Measurements from ENCODE around the gene TUBA1B. TPM values are rescaled to one million over a fixed set of nuclear protein-coding genes. Genes with fewer than 3 reads are reported as not detected.
A peak's percentile ranks its signal among the peaks of the same experiment; 100 is the strongest.

Gene TUBA1B
- total RNA-seq, 2 experiments from 2014 or later, result 2,079 to 3,539 TPM

- H4K20me1 ChIP-seq (ENCODE audit: insufficient read depth, low read length), result no peaks in the 10 kb centered on the region
- peak overlapping the region; percentile 76 for H3K4me2 ChIP-seq (ENCODE audit: low read length)
- BruUV-seq (replicated peaks), result TSS peak; percentile 53
- ChIA-PET POLR2A (interaction anchor here (0.7 to 1.1 kb wide), 2 partner anchors 21 to 22 kb away, joined by 3 read pairs; partner anchors contain the start of gene TUBA1B), CTCF (ENCODE audit: unreplicated experiment) (no interaction called here)
- H3K4me3 ChIP-seq (ENCODE audit: low read depth, low read length, poor library complexity, severe bottlenecking), result peak overlapping the region; percentile 81
- H3K36me3 ChIP-seq (ENCODE audit: insufficient read depth, low read length), result peaks cover 3% of the 10 kb centered on the region; the same call in 1 of the 2 replicates
- no peaks in the 10 kb centered on the region for H3K79me2 ChIP-seq (ENCODE audit: insufficient read depth, low read depth, low read length)
- no peaks in the 10 kb centered on the region for H3K9me2 ChIP-seq (ENCODE audit: insufficient read depth, low read length)
- peaks cover 44% of the 10 kb centered on the region for H3K4me1 ChIP-seq (ENCODE audit: insufficient read depth, low read length, poor library complexity, severe bottlenecking)
- intact Hi-C loops (cut with micrococcal nuclease; ENCODE audit: unreplicated experiment), result no loop called here
- no peak for DNase-seq (ENCODE audit: low spot score)
- H2AFZ ChIP-seq (ENCODE audit: low read length), result no peak overlapping the region
- H3K9me3 ChIP-seq (ENCODE audit: low read length), result no peaks in the 10 kb centered on the region
- TF ChIP-seq CTCF (conservative IDR thresholded peaks at IDR 0.05; ENCODE audit: low read length) (no peak), EZH2phosphoT487 (IDR thresholded peaks at IDR 0.05; ENCODE audit: borderline replicate concordance, low read depth, low read length) (no peak)
- no peak overlapping the region for H3K27ac ChIP-seq (ENCODE audit: low read depth, low read length, poor library complexity, severe bottlenecking)
These were observed 22.2 kb downstream of the TUBA1B start for GRCh38 chr12:49108958-49109404.

DNA sequence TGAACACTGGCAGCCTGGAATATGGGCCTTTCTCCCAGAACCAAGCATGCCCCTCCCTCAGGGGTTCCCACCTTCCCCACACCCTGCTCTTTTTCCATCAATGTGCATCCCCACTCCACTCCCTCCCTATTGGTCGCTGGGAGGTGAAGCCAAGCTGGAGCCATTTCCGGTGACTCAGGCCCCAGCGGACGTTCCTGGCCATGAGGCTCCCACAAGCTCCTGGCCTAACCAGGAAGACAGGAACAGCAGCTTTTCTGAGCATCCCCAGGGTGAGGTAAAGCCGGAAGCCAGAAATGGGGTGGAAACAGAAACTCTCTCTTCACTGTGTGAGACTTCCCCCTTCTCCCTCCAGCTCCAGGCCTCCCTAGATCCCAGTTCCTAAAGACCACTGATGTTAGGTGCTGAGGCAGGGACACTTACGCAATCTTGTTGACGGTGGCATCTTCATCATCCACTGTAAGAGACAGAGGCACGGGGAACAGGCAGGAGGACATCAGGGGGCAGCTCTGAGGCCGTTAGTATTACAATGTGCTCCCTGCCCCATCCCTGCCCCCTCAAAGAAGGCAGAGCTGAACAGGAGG lies 25.6 kb downstream of the TUBA1B start:
- intact Hi-C loops (cut with micrococcal nuclease; ENCODE audit: unreplicated experiment), result no loop called here
- TF ChIP-seq CTCF (conservative IDR thresholded peaks at IDR 0.05; ENCODE audit: low read length) (no peak), EZH2phosphoT487 (IDR thresholded peaks at IDR 0.05; ENCODE audit: borderline replicate concordance, low read depth, low read length) (no peak)
- H3K9me3 ChIP-seq (ENCODE audit: low read length), result no peaks in the 10 kb centered on the region
- no peaks in the 10 kb centered on the region for H3K9me2 ChIP-seq (ENCODE audit: insufficient read depth, low read length)
- H4K20me1 ChIP-seq (ENCODE audit: insufficient read depth, low read length), result no peaks in the 10 kb centered on the region
- ChIA-PET POLR2A (interaction anchor here (0.5 to 1.8 kb wide), 8 partner anchors 12 to 949 kb away, joined by 3 to 7 read pairs (median 4); no protein-coding TSS in a partner anchor), CTCF (ENCODE audit: unreplicated experiment) (interaction anchor here (0.7 to 3.4 kb wide), 2 partner anchors 14 to 17 kb away, joined by 3 to 16 read pairs; no protein-coding TSS in a partner anchor)
- BruUV-seq (replicated peaks), result no TSS peak
- H2AFZ ChIP-seq (ENCODE audit: low read length), result peak overlapping the region; percentile 30; the same call in 1 of the 2 replicates
- peak overlapping the region; percentile 10 for H3K4me3 ChIP-seq (ENCODE audit: low read depth, low read length, poor library complexity, severe bottlenecking)
- peaks cover 21% of the 10 kb centered on the region for H3K36me3 ChIP-seq (ENCODE audit: insufficient read depth, low read length)
- H3K4me1 ChIP-seq (ENCODE audit: insufficient read depth, low read length, poor library complexity, severe bottlenecking), result peaks cover 43% of the 10 kb centered on the region
- H3K27ac ChIP-seq (ENCODE audit: low read depth, low read length, poor library complexity, severe bottlenecking), result no peak overlapping the region
- no peaks in the 10 kb centered on the region for H3K79me2 ChIP-seq (ENCODE audit: insufficient read depth, low read depth, low read length)
- DNase-seq (ENCODE audit: low spot score), result peak; percentile 25
- H3K4me2 ChIP-seq (ENCODE audit: low read length), result peak overlapping the region; percentile 49

DNA sequence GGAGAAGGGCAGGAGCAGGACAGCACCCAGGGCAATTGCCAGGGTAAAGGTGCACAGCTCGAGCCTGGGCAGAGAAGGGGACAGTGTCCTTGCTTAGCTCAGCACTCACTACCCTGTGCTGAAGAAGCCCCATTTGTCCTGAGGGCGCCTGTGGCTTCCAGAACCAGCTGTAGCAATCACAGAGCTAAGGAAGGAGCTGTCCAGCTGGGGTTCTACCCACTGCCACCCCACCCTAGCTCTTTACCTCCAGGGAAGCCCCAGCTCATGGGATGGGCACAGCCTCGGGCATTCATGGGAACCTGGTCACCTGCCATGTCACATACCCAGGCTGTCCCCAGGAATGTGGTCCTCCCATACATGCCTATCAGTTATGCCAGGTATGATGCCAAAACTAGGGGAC lies 26.4 kb downstream of the TUBA1B start:
- intact Hi-C loops (cut with micrococcal nuclease; ENCODE audit: unreplicated experiment), result no loop called here
- Histone ChIP-seq H2AFZ (ENCODE audit: low read length) (no peak overlapping the region), H3K27ac (ENCODE audit: low read depth, low read length, poor library complexity, severe bottlenecking) (no peak overlapping the region), H3K4me2 (ENCODE audit: low read length) (peak overlapping the region; percentile 49; the same call in 1 of the 2 replicates), H3K4me3 (ENCODE audit: low read depth, low read length, poor library complexity, severe bottlenecking) (no peak overlapping the region), H3K79me2 (ENCODE audit: insufficient read depth, low read depth, low read length) (no peaks in the 10 kb centered on the region), H3K9me2 (ENCODE audit: insufficient read depth, low read length) (no peaks in the 10 kb centered on the region), H3K4me1 (ENCODE audit: insufficient read depth, low read length, poor library complexity, severe bottlenecking) (peaks cover 43% of the 10 kb centered on the region), H3K9me3 (ENCODE audit: low read length) (no peaks in the 10 kb centered on the region), H4K20me1 (ENCODE audit: insufficient read depth, low read length) (no peaks in the 10 kb centered on the region), H3K36me3 (ENCODE audit: insufficient read depth, low read length) (peaks cover 21% of the 10 kb centered on the region)
- ChIA-PET POLR2A (interaction anchor here (0.5 to 1.8 kb wide), 7 partner anchors 13 to 1198 kb away, joined by 3 to 6 read pairs (median 4); no protein-coding TSS in a partner anchor), CTCF (ENCODE audit: unreplicated experiment) (interaction anchor here (0.7 to 3.4 kb wide), 2 partner anchors 13 to 17 kb away, joined by 3 to 16 read pairs; no protein-coding TSS in a partner anchor)
- BruUV-seq (replicated peaks), result no TSS peak
- TF ChIP-seq EZH2phosphoT487 (IDR thresholded peaks at IDR 0.05; ENCODE audit: borderline replicate concordance, low read depth, low read length) (no peak), CTCF (conservative IDR thresholded peaks at IDR 0.05; ENCODE audit: low read length) (no peak)
- no peak for DNase-seq (ENCODE audit: low spot score)
